Activated CD8-positive, alpha-beta memory T cell treated with anti-CD3 and anti-CD28 coated beads, Interleukin-2, amount 10 ng/mL, durations not matched to agents 7 days and 5 days (primary cell): ENCODE results near the gene MAGEE1. TPM values are rescaled to one million over a fixed set of nuclear protein-coding genes. Genes with fewer than 3 reads are reported as not detected.

Source experiments
- ATAC-seq: fragments of 150-1000 bp; cut with Tn5 transposase; one replicate; pipeline ENCODE4 v1.10.0; 2021; ENCODE audit warnings: moderate library complexity
- CTCF ChIA-PET: fragments of 350-600 bp; sonication (Branson Sonifier 250); formaldehyde crosslinking; loops from one replicate; lab custom pipeline; 2021; ENCODE audit warnings: antibody characterized with exemption; lab: Charles Lee
- DNase-seq: peaks from one replicate; pipeline ENCODE4 v3.0.0-alpha.2; 2020
- H3K27ac Mint-ChIP-seq: one replicate; pipeline ENCODE4 v1.8.0; 2021; ENCODE audit warnings: mild to moderate bottlenecking, mixed read lengths
- H3K27me3 Mint-ChIP-seq: one replicate; pipeline ENCODE4 v1.8.0; 2021; ENCODE audit warnings: mixed read lengths
- H3K36me3 Mint-ChIP-seq: one replicate; pipeline ENCODE4 v1.8.0; 2021; ENCODE audit warnings: mild to moderate bottlenecking, mixed read lengths
- H3K4me1 Mint-ChIP-seq: one replicate; pipeline ENCODE4 v1.8.0; 2021; ENCODE audit warnings: mixed read lengths
- H3K4me3 Mint-ChIP-seq: one replicate; pipeline ENCODE4 v1.8.0; 2021; ENCODE audit warnings: mild to moderate bottlenecking, moderate library complexity, mixed read lengths
- H3K9me3 Mint-ChIP-seq: one replicate; pipeline ENCODE4 v1.8.0; 2022; ENCODE audit warnings: low read depth, mixed read lengths
- total RNA-seq, 2 experiments: library from RNA; stranded (reverse); gene quantifications; one replicate each; pipeline ENCODE4 v1.2.3, GENCODE V29; 2021

The MAGEE1 gene
- total RNA-seq, result 1 to 10 TPM; 2.9 to 3.3 TPM

DNA sequence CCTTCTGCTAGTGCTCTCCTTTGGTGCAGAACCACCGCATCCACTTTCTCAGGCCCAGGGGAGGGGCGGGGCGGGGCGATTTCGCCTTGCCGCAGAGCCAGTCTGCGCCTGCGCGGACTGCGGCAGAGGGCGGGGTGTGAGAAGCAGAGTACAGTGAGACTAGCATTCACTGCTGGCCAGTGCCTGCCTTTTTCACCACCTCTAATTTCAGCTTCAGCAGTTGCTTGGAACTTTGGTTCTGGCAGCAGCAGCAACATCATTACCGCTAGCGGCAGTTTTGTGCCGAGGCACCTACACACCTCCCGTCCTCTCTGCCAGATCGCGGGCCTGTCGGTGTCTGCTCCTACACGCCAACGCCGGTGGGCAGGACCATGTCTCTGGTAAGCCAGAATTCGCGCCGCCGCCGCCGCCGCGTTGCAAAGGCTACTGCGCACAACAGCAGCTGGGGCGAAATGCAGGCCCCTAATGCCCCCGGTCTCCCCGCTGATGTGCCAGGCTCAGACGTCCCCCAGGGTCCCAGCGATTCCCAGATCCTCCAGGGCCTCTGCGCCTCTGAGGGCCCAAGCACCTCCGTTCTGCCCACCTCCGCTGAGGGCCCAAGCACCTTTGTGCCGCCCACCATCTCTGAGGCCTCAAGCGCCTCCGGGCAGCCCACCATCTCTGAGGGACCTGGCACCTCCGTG is at the start of gene MAGEE1:
Gene MAGEE1 (plus strand): TSS at position 151 of the 683 bp plus-strand sequence. CDS start 221 bp downstream, at position 372.
- Mint-ChIP-seq H3K27ac (peak within 1 kb of the TSS; percentile 84), H3K4me3 (peak within 1 kb of the TSS; percentile 84), H3K4me1 (peaks cover 14% of the 10 kb centered on the region), H3K9me3 (no peaks in the 10 kb centered on the region), H3K36me3 (no peaks in the 10 kb centered on the region), H3K27me3 (no peaks in the 10 kb centered on the region)
- ATAC-seq (peak; percentile 85), DNase-seq (peak; percentile 85)
- CTCF ChIA-PET, result no interaction called here

- H3K27me3 Mint-ChIP-seq, result no peaks in the 10 kb centered on the region
- H3K36me3 Mint-ChIP-seq, result no peaks in the 10 kb centered on the region
- H3K9me3 Mint-ChIP-seq, result no peaks in the 10 kb centered on the region
- H3K27ac Mint-ChIP-seq, result no peak overlapping the region
- no peak for DNase-seq
- no peak overlapping the region for H3K4me3 Mint-ChIP-seq
- no peak for ATAC-seq
- H3K4me1 Mint-ChIP-seq, result no peaks in the 10 kb centered on the region
- CTCF ChIA-PET, result no interaction called here
Measured at GRCh38 chrX:76398970-76399369, 28.5 kb upstream of the MAGEE1 start.

DNA sequence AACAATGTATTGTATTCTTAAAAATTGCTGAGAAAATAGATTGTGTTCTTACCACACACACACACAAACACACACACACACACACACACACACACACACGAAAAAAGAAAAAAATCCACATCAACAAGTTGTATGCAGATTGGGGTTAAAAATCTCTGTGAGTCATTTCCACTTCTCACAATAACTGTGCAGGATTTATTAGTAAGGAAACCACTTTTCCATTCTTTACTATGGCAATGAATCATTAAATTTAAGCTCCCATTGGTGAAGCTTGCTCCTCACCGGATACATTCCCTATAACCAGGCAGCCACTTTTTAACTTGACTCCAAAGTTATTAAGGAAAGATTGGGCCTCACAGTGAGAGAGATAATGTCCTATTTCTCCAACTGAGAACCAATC is 19.7 kb upstream of the MAGEE1 start:
- no peak overlapping the region for H3K27ac Mint-ChIP-seq
- no peak for DNase-seq
- no peaks in the 10 kb centered on the region for H3K27me3 Mint-ChIP-seq
- no peaks in the 10 kb centered on the region for H3K9me3 Mint-ChIP-seq
- no peaks in the 10 kb centered on the region for H3K36me3 Mint-ChIP-seq
- no peak overlapping the region for H3K4me3 Mint-ChIP-seq
- CTCF ChIA-PET, result no interaction called here
- no peak for ATAC-seq
- H3K4me1 Mint-ChIP-seq, result no peaks in the 10 kb centered on the region

- Mint-ChIP-seq H3K4me1 (peaks cover 4% of the 10 kb centered on the region), H3K27me3 (no peaks in the 10 kb centered on the region), H3K4me3 (no peak overlapping the region), H3K36me3 (no peaks in the 10 kb centered on the region), H3K9me3 (no peaks in the 10 kb centered on the region), H3K27ac (no peak overlapping the region)
- DNase-seq (no peak), ATAC-seq (no peak)
- CTCF ChIA-PET, result no interaction called here
Measured at GRCh38 chrX:76420237-76420636, 7.3 kb upstream of the MAGEE1 start.

DNA sequence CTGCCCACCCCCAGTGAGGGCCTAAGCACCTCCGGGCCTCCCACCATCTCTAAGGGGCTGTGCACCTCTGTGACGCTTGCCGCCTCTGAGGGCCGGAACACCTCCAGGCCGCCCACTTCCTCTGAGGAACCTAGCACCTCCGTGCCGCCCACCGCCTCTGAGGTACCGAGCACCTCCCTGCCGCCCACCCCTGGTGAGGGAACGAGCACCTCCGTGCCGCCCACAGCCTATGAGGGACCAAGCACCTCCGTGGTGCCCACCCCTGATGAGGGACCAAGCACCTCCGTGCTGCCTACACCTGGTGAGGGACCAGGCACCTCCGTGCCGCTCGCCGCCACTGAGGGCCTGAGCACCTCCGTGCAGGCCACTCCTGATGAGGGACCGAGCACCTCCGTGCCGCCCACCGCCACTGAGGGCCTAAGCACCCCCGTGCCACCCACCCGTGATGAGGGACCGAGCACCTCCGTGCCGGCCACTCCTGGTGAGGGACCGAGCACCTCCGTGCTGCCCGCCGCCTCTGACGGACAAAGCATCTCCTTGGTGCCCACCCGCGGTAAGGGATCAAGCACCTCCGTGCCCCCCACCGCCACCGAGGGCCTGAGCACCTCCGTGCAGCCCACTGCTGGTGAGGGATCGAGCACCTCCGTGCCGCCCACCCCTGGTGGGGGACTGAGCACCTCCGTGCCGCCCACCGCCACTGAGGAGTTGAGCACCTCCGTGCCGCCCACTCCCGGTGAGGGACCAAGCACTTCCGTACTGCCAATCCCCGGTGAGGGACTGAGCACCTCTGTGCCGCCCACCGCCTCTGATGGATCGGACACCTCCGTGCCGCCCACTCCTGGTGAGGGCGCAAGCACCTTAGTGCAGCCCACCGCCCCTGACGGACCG is 977 bp downstream of the MAGEE1 start:
- Mint-ChIP-seq H3K9me3 (no peaks in the 10 kb centered on the region), H3K36me3 (no peaks in the 10 kb centered on the region), H3K4me3 (peak overlapping the region; percentile 84), H3K27me3 (no peaks in the 10 kb centered on the region), H3K27ac (peak overlapping the region; percentile 84), H3K4me1 (peaks cover 14% of the 10 kb centered on the region)
- CTCF ChIA-PET, result no interaction called here
- peak; percentile 77 for ATAC-seq
- peak; percentile 62 for DNase-seq

- Mint-ChIP-seq H3K36me3 (no peaks in the 10 kb centered on the region), H3K27me3 (no peaks in the 10 kb centered on the region)
Measured at GRCh38 chrX:76433219-76433618, 5.7 kb downstream of the MAGEE1 start.

GRCh38 chrX:76434103-76434741 is 6.7 kb downstream of the MAGEE1 start:
- no peak overlapping the region for H3K27ac Mint-ChIP-seq
- peaks cover 12% of the 10 kb centered on the region for H3K4me1 Mint-ChIP-seq
- ATAC-seq (no peak), DNase-seq (no peak)
- H3K9me3 Mint-ChIP-seq, result no peaks in the 10 kb centered on the region
- H3K27me3 Mint-ChIP-seq, result no peaks in the 10 kb centered on the region
- H3K4me3 Mint-ChIP-seq, result no peak overlapping the region
- H3K36me3 Mint-ChIP-seq, result no peaks in the 10 kb centered on the region
- CTCF ChIA-PET, result no interaction called here

More at GRCh38 chrX:76433219-76433618, 5.7 kb downstream of the MAGEE1 start:
- DNase-seq (no peak), ATAC-seq (no peak)
- no peak overlapping the region for H3K27ac Mint-ChIP-seq
- no peak overlapping the region for H3K4me3 Mint-ChIP-seq
- CTCF ChIA-PET, result no interaction called here
- H3K4me1 Mint-ChIP-seq, result peaks cover 12% of the 10 kb centered on the region
- H3K9me3 Mint-ChIP-seq, result no peaks in the 10 kb centered on the region

- ATAC-seq, result no peak
- Mint-ChIP-seq H3K9me3 (peaks cover 4% of the 10 kb centered on the region), H3K27ac (no peak overlapping the region), H3K27me3 (no peaks in the 10 kb centered on the region), H3K4me3 (no peak overlapping the region), H3K4me1 (peaks cover 5% of the 10 kb centered on the region), H3K36me3 (no peaks in the 10 kb centered on the region)
- no peak for DNase-seq
- CTCF ChIA-PET, result no interaction called here
Measured at GRCh38 chrX:76439188-76439587, 11.7 kb downstream of the MAGEE1 start.

DNA sequence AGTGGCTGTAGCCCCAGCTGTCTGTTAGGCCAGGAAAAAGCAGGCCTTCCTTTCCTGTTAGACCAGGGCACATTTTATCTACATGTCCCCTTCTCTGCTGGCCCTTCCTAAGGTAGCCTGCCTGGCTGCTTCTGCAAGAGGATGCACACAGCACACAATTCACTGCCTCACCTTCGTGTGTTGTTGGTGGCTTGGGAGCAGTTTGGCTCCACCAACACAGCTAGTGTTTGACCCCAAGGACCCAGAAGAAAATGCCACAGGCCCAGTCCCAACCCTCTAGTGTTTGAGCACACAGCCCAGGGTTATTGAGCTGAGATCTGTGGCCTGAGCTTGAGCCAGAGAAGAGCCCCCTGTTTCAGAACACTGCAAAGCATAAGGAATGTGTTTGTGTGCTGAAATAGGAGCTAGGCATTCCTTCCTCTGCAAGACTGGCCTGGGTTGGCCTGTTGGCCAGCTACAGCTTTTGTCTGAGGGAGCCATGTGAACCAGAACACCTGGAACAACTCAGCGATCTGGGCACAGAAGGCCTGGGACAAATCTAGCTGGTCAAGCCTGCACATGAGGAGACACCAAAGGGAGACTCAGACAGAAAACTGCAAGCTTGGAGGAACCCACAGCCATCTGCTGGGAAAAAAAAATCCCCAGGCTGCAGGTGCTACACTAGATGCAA is 26.4 kb downstream of the MAGEE1 start:
- Mint-ChIP-seq H3K9me3 (no peaks in the 10 kb centered on the region), H3K36me3 (no peaks in the 10 kb centered on the region), H3K4me1 (no peaks in the 10 kb centered on the region), H3K4me3 (no peak overlapping the region), H3K27ac (no peak overlapping the region), H3K27me3 (no peaks in the 10 kb centered on the region)
- DNase-seq (no peak), ATAC-seq (no peak)
- CTCF ChIA-PET, result interaction anchor here (1.4 to 3.5 kb wide), 2 partner anchors 173 to 175 kb away, joined by 5 to 20 read pairs; no protein-coding TSS in a partner anchor

GRCh38 chrX:76454456-76454927 is 27.0 kb downstream of the MAGEE1 start:
- Mint-ChIP-seq H3K9me3 (no peaks in the 10 kb centered on the region), H3K4me1 (no peaks in the 10 kb centered on the region), H3K27me3 (no peaks in the 10 kb centered on the region), H3K4me3 (no peak overlapping the region), H3K36me3 (no peaks in the 10 kb centered on the region), H3K27ac (no peak overlapping the region)
- no peak for DNase-seq
- no peak for ATAC-seq
- CTCF ChIA-PET, result interaction anchor here (0.8 to 3.5 kb wide), 3 partner anchors 9 to 176 kb away, joined by 3 to 20 read pairs (median 5); no protein-coding TSS in a partner anchor

DNA sequence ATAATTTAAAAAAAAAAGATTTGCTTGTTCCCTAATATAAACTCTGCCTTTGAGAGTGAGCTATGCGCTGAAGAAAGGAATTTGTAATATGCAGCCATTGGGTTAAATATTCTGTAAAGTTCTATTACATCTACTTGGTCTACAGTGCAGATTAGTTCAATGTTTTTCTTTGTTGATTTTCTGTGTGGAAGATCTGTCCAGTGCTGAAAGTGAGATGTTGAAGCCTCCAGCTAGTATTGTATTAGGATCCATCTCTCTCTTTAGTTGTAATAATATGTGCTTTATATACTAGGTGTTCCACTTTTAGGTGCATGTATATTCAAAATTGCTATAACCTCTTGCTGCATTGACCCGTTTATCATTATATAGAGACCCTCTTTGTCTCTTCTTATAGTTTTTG is 49.8 kb downstream of the MAGEE1 start:
- Mint-ChIP-seq H3K36me3 (no peaks in the 10 kb centered on the region), H3K9me3 (no peaks in the 10 kb centered on the region), H3K27ac (no peak overlapping the region), H3K4me1 (no peaks in the 10 kb centered on the region), H3K27me3 (no peaks in the 10 kb centered on the region), H3K4me3 (no peak overlapping the region)
- CTCF ChIA-PET, result no interaction called here
- DNase-seq (no peak), ATAC-seq (no peak)
